GM18858 (cell line): ENCODE measurements around the gene SEPTIN14.
"Not testable (repeated sequence)": the region's sequence is repeated elsewhere in the genome, so short reads cannot be mapped to it uniquely, and the experiment has no call there.

Source experiments
- ATAC-seq: cut with Tn5 transposase; IDR thresholded peaks from one replicate; pipeline ENCODE4 v1.9.1; 2021; ENCODE audit not compliant: unreplicated experiment

The SEPTIN14 gene

GRCh38 chr7:55862652-55863051, at the start of gene SEPTIN14:
Gene SEPTIN14, minus strand, starts transcription at chr7:55862752. Its CDS starts 756 bp downstream, at chr7:55861996.
- not testable (repeated sequence) for ATAC-seq

DNA sequence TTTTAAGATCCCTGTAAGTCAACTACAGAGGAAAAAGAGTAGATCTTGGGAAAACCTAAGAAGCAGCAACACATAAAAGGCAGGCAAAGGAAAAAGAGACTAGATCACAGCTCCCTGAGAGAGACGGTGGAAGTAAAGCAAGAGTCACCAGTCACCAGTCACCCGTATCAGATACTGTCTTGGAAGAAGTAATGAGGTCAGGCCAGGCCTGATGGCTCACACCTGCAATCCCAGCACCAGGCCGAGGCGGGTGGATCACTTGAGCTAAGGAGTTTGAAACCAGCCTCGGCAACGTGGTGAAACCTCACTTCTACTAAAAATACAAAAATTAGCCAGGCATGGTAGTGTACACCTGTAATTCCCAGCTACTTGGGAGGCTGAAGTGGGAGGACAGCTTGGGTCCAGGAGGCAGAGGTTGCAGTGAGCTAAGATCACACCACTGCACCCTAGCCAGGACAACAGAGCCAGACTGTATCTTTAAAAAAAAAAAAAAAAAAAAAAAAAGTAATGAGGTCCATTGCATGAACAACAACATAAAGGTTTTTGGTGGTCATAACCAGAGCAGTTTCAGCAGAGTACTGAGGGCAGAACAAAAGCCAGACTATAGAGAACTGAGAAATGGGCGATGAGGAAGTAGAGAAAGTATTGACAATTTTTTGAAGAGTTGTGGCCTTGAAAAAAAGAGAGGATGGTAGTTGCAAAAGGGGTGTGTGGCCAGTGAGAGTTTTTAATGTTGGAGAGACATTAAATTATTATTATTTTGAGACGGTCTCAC, 41.6 kb upstream of the SEPTIN14 start:
- peak; percentile 95 for ATAC-seq

DNA sequence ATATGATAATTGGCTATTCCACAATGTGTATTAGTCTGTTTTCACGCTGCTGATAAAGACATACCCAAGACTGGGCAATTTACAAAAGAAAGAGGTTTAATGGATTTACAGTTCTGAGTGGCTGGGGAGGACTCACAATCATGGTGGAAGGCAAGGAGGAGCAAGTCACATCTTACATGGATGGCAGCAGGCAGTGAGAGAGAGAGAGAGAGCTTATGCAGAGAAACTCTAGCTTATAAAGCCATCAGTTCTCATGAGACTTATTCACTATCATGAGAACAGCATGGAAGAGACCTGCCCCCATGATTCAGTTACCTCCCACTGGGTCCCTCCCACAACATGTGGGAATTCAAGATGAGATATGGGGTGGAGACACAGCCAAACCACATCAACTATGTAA, 38.5 kb upstream of the SEPTIN14 start:
- ATAC-seq = not testable (repeated sequence)

DNA sequence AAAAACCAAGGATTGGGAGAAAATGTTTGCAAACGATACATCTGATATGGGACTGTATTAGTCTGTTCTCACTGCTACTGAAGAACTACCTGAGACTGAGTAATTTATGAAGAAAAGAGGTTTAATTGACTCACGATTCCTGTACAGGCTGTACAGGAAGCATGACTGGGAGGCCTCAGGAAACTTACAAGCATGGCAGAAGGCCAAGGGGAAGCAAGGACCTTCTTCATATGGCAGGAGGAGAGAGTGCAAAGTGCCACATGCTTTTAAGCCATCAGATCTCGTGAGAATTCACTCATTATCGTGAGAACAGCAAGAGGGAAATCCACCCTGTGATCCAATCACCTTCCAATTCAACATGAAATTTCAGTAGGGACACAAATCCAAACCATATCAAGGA, 35.7 kb upstream of the SEPTIN14 start:
- no peak for ATAC-seq

GRCh38 chr7:55895021-55895420, 32.5 kb upstream of the SEPTIN14 start:
- no peak for ATAC-seq

- ATAC-seq = no peak
These were observed 31.4 kb upstream of the SEPTIN14 start for GRCh38 chr7:55893940-55894339.

GRCh38 chr7:55888378-55888777, 25.8 kb upstream of the SEPTIN14 start:
- ATAC-seq = not testable (repeated sequence)

- ATAC-seq = no peak
These were observed 25.3 kb upstream of the SEPTIN14 start for GRCh38 chr7:55887821-55888247.

DNA sequence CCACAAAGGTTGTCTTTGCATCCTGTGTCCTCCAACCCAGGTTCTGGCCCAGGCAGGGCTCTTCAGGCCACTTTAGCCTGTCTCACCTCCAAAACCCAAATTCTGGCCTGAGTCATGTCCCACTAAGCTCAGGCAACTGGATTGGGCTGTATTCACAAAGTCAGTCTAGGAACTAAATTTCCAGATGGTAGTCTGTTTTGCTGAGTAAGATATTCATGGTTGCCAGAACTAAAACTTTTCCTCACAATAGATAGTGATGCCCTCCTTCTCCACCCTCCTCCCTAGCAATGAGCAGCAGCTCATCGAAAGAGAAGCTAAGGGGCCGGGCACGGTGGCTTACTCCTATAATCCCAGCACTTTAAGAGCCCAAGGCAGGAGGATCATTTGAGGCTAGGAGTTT, 21.8 kb upstream of the SEPTIN14 start:
- no peak for ATAC-seq

GRCh38 chr7:55878691-55879090, 16.1 kb upstream of the SEPTIN14 start:
- ATAC-seq = no peak

- ATAC-seq = no peak
These were observed 14.8 kb upstream of the SEPTIN14 start for GRCh38 chr7:55877308-55877707.

DNA sequence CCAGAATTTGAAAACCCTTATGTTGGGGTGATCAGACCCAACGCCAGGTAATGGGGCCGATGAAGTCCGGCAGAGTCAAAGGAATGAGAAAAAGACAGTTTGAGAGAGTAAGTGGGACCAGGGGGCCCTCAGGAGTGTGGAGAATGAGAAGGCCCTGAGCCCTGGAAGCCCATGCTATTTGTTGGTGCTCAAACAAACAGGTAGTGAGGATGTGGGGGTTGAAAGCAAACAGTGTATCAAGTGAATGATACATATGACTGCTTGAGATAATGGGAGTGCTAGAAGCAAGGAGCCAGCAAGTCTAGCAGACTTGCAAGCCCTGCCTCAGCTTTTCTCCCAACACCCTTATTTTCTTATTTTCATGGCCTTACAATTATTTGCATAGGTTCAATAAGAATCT, 11.2 kb upstream of the SEPTIN14 start:
- no peak for ATAC-seq

GRCh38 chr7:55871932-55872485, 9.5 kb upstream of the SEPTIN14 start:
- ATAC-seq = no peak

GRCh38 chr7:55868989-55869388, 6.4 kb upstream of the SEPTIN14 start:
- ATAC-seq = not testable (repeated sequence)

GRCh38 chr7:55845164-55845563, 17.4 kb downstream of the SEPTIN14 start:
- not testable (repeated sequence) for ATAC-seq

DNA sequence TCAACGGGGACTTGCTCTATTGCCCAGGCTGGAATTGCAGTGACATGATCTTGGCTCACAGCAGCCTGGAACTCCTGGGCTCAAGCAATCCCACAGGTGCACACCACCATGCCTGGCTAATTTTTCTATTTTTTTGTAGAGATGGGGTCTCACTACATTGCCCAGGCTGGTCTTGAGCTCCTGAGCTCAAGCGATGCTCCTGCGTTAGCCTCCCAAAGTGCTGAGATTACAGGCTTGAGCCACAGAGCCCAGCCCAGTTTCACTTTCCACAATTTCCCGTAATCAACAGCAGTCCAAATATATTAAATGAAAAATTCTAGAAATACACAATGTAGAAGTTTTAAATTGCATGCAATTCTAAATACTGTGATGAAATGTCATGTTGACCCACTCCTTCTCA, 24.0 kb downstream of the SEPTIN14 start:
- no peak for ATAC-seq

GRCh38 chr7:55827577-55827976, 35.0 kb downstream of the SEPTIN14 start:
- no peak for ATAC-seq

- no peak for ATAC-seq
These were observed 43.9 kb downstream of the SEPTIN14 start for GRCh38 chr7:55818686-55819085.

- not testable (repeated sequence) for ATAC-seq
These were observed 65.3 kb downstream of the SEPTIN14 start for GRCh38 chr7:55797260-55797659.

GRCh38 chr7:55794527-55794926, 68.0 kb downstream of the SEPTIN14 start:
- ATAC-seq = no peak

GRCh38 chr7:55792048-55792447, 70.5 kb downstream of the SEPTIN14 start:
- ATAC-seq = no peak

GRCh38 chr7:55787796-55788195, 74.8 kb downstream of the SEPTIN14 start:
- ATAC-seq = no peak

- ATAC-seq = no peak
These were observed 75.7 kb downstream of the SEPTIN14 start for GRCh38 chr7:55786901-55787300.
